K562 (cell line): ENCODE data around the gene POR. TPM values are rescaled to one million over a fixed set of nuclear protein-coding genes. Genes with fewer than 3 reads are reported as not detected.

Experiments used
- COPS2 ChIP-seq: fragments of 450-650 bp; conservative IDR thresholded peaks from 2 replicates; pipeline ENCODE4 v1.6.1; 2016; ENCODE audit warnings: mild to moderate bottlenecking, moderate library complexity
- FOXP1 ChIP-seq: sonication (generic); formaldehyde crosslinking; IDR thresholded peaks from 2 replicates; pipeline ENCODE4 v1.8.0; 2022; ENCODE audit warnings: mild to moderate bottlenecking, missing genetic modification reagents
- HEY1 ChIP-seq: fragments of 250-450 bp; sonication (Bioruptor Pico); IDR thresholded peaks from 2 replicates; pipeline ENCODE4 v1.5.0; 2020; ENCODE audit warnings: mild to moderate bottlenecking, moderate library complexity, borderline replicate concordance
- MAFG ChIP-seq: fragments of 450-650 bp; conservative IDR thresholded peaks from 2 replicates; pipeline ENCODE4 v1.6.1; 2016; ENCODE audit warnings: missing genetic modification characterization, missing compliant biosample characterization
- NCOA2 ChIP-seq, 2 experiments: fragments of 450-650 bp; IDR thresholded peaks; 2 replicates each; pipeline ENCODE4 v1.6.1; 2018; ENCODE audit warnings: mild to moderate bottlenecking in 2 of 2, moderate library complexity in 1 of 2; ENCODE audit not compliant: partially characterized antibody in 2 of 2
- RB1 ChIP-seq: fragments of 450-650 bp; IDR thresholded peaks from 2 replicates; pipeline ENCODE4 v1.6.1; 2017; ENCODE audit warnings: low read depth, mild to moderate bottlenecking
- RBM14 ChIP-seq: fragments of 200-400 bp; formaldehyde crosslinking; IDR thresholded peaks from 2 replicates; pipeline ENCODE4 v1.6.1; 2018; ENCODE audit warnings: low read depth, mild to moderate bottlenecking, low read length, moderate library complexity, borderline replicate concordance; ENCODE audit not compliant: insufficient read depth
- RFX1 ChIP-seq: fragments of 450-650 bp; IDR thresholded peaks from 2 replicates; pipeline ENCODE4 v1.6.1; 2016; ENCODE audit warnings: mild to moderate bottlenecking, moderate library complexity
- SIN3B ChIP-seq: fragments of 450-650 bp; IDR thresholded peaks from 2 replicates; pipeline ENCODE4 v1.6.1; 2017; ENCODE audit warnings: low read depth, mild to moderate bottlenecking, moderate library complexity
- TEAD1 ChIP-seq, 2 experiments: fragments of 450-650 bp in 1 of 2; sonication (generic) in 1 of 2; formaldehyde crosslinking; IDR thresholded peaks; 2 replicates each; pipeline versions ENCODE4 v1.4.0 to v1.8.0; 2020 to 2022; ENCODE audit warnings: mild to moderate bottlenecking in 2 of 2, missing genetic modification reagents in 1 of 2
- TRIM28 ChIP-seq: fragments of 450-650 bp; IDR thresholded peaks from 2 replicates; pipeline ENCODE4 v1.6.1; 2017
- ZBTB11 ChIP-seq, 3 experiments: fragments of 200-800 bp in 1 of 3; fragments of 250-450 bp in 1 of 3; fragments of 450-650 bp in 1 of 3; sonication (Bioruptor Pico) in 1 of 3; sonication (Bioruptor generic) in 1 of 3; formaldehyde crosslinking in 1 of 3; IDR thresholded peaks; 2 replicates each; pipeline versions ENCODE4 v1.6.1 to v1.8.0; 2016 to 2022; ENCODE audit warnings: mild to moderate bottlenecking in 2 of 3, missing genetic modification characterization in 2 of 3, missing compliant biosample characterization in 1 of 3, moderate library complexity in 1 of 3
- ZBTB40 ChIP-seq, 2 experiments: fragments of 450-650 bp in 1 of 2; sonication (generic) in 1 of 2; formaldehyde crosslinking in 1 of 2; IDR thresholded peaks; 2 replicates each; pipeline versions ENCODE4 v1.7.1 to v1.9.0; 2016 to 2022; ENCODE audit warnings: inconsistent platforms in 1 of 2, mild to moderate bottlenecking in 1 of 2, missing genetic modification reagents in 1 of 2
- ZNF224 ChIP-seq: sonication (generic); formaldehyde crosslinking; IDR thresholded peaks from 2 replicates; pipeline ENCODE4 v1.8.0; 2022; ENCODE audit warnings: mild to moderate bottlenecking, missing genetic modification reagents
- polyA plus RNA-seq, 8 experiments: library from polyadenylated mRNA; depleted of rRNA in 4 of 8; stranded (reverse) in 5 of 8; unstranded in 3 of 8; fragments of >200 nt; fragmentation: Nextera tagmentation in 2 of 8; fragmentation: Illumina TruSeq in 1 of 8; extraction: Ambion mirVana in 2 of 8; extraction: Trizol in 1 of 8; gene quantifications; 2 replicates each; pipeline versions ENCODE4 v1.2.1 to v1.2.3, GENCODE V29; 2011 to 2014; ENCODE audit warnings: inconsistent platforms in 1 of 8, missing spikeins in 1 of 8
- total RNA-seq, 7 experiments: library from RNA; depleted of rRNA in 6 of 7; stranded (reverse); fragments of >200 nt in 6 of 7; fragmentation: Illumina TruSeq in 2 of 7; extraction: Trizol in 2 of 7; gene quantifications; 2 replicates each; pipeline versions ENCODE4 v1.2.1 to v1.2.3, GENCODE V29; 2011 to 2021; ENCODE audit warnings: low replicate concordance in 1 of 7

POR gene
- total and polyA plus RNA-seq, 9 of the 15 experiments (the other 6 are each of a cell fraction or from before 2014, with no cell fraction given) = 4.7 to 142 (median 40.8) TPM

GRCh38 chr7:75878769-75879611 lies 36.0 kb upstream of the POR start, which contains the start of gene RHBDD2 (continued):
- TF ChIP-seq RB1 (peak; percentile 99), RFX1 (peak; percentile 93), ZBTB40 (IDR thresholded peaks at IDR 0.05) (0 out of 2 replicates have a peak, but pooled peaks have one; percentile 54), ZBTB40 (CRISPR knock-in tag; IDR thresholded peaks at IDR 0.05) (no peak), ZNF224 (CRISPR knock-in tag) (no peak), RBM14 (no peak), HEY1 (no peak), ZBTB11 (CRISPR knock-in tag; IDR thresholded peaks at IDR 0.05) (peak in 1 of 3 experiments; percentile 75; a peak in 1 of 6 replicates), NCOA2 (IDR thresholded peaks at IDR 0.05; ENCODE audit: partially characterized antibody in 2 of 2) (no peak), TRIM28 (no peak; the same call in 1 of the 2 replicates), MAFG (tag) (no peak), TEAD1 (CRISPR knock-in tag; IDR thresholded peaks at IDR 0.05) (peak; percentile 64 to 69; a peak in 2 of 4 replicates), FOXP1 (CRISPR knock-in tag) (0 out of 2 replicates have a peak, but pooled peaks have one; percentile 35), COPS2 (no peak), SIN3B (0 out of 2 replicates have a peak, but pooled peaks have one; percentile 22)
